Kidney epithelial cell (primary cell): ENCODE results near the gene ATN1. TPM values are rescaled to one million over a fixed set of nuclear protein-coding genes. Genes with fewer than 3 reads are reported as not detected.

Source experiments
- DNase-seq: peaks from one replicate; pipeline ENCODE4 v3.0.0-alpha.2; 2010; ENCODE audit warnings: low read depth
- H3K27me3 ChIP-seq: 2 replicates; pipeline ENCODE4 v1.6.0; 2011; ENCODE audit warnings: low read length; ENCODE audit not compliant: control insufficient read depth, insufficient read depth
- H3K36me3 ChIP-seq: 2 replicates; pipeline ENCODE4 v1.5.1; 2011; ENCODE audit warnings: low read length; ENCODE audit not compliant: control insufficient read depth, insufficient read depth
- H3K4me3 ChIP-seq: 2 replicates; pipeline ENCODE4 v1.5.1; 2011; ENCODE audit warnings: low read depth, mild to moderate bottlenecking, control low read depth, low read length
- CTCF ChIP-seq: IDR thresholded peaks from 2 replicates; pipeline ENCODE4 v1.5.1; 2011; ENCODE audit warnings: mild to moderate bottlenecking, moderate library complexity, low read length, control low read depth, inconsistent platforms; ENCODE audit not compliant: insufficient read depth, poor library complexity, severe bottlenecking
- total RNA-seq: library from RNA; depleted of rRNA; stranded (reverse); fragments of >200 nt; gene quantifications from 2 replicates; pipeline ENCODE4 v1.2.3, GENCODE V29; 2015

Gene ATN1
- total RNA-seq, 1 donor from 2014 or later = 38.6 TPM

- no peak overlapping the region for H3K4me3 ChIP-seq
- H3K27me3 ChIP-seq = no peaks in the 10 kb centered on the region
- no peak for TF ChIP-seq CTCF
- no peaks in the 10 kb centered on the region for H3K36me3 ChIP-seq
- no peak for DNase-seq
Observed at GRCh38 chr12:6958609-6959057, 30.9 kb downstream of the ATN1 start.

- no peak for TF ChIP-seq CTCF
- no peak overlapping the region for H3K4me3 ChIP-seq
- no peaks in the 10 kb centered on the region for H3K36me3 ChIP-seq
- DNase-seq = no peak
- no peaks in the 10 kb centered on the region for H3K27me3 ChIP-seq
Observed at GRCh38 chr12:6959058-6959804, 31.5 kb downstream of the ATN1 start.

GRCh38 chr12:6959805-6960592, 32.2 kb downstream of the ATN1 start:
- H3K27me3 ChIP-seq = no peaks in the 10 kb centered on the region
- no peak for DNase-seq
- no peak for TF ChIP-seq CTCF
- H3K36me3 ChIP-seq = no peaks in the 10 kb centered on the region
- H3K4me3 ChIP-seq = no peak overlapping the region

- no peaks in the 10 kb centered on the region for H3K36me3 ChIP-seq
- no peak for DNase-seq
- no peak for TF ChIP-seq CTCF
- H3K27me3 ChIP-seq = no peaks in the 10 kb centered on the region
- H3K4me3 ChIP-seq = no peak overlapping the region
Observed at GRCh38 chr12:6960593-6961277, 33.0 kb downstream of the ATN1 start.

DNA sequence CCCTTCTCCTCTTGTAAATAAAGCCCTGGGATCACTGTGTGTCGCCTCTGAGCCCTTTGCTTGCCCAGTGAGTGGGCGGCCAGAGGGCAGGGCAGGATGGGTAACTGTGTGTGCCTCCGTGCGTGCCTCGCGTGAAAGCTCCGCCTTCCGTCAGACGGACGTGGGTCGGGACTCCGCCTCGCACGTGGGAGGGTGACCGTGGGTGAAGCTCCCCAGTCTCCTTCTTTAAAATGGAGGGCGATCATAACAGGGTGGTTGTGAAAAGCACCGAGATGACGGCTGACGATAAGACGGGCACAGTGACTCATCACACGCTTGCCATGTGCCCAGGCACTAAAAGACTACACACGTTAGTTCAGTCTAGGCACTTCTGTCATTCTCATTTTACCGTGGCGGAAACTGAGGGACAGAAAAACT, 33.5 kb downstream of the ATN1 start:
- H3K4me3 ChIP-seq = no peak overlapping the region
- DNase-seq = no peak
- no peaks in the 10 kb centered on the region for H3K27me3 ChIP-seq
- no peaks in the 10 kb centered on the region for H3K36me3 ChIP-seq
- TF ChIP-seq CTCF = no peak
